ENCODE data around the gene SLC12A3.

The SLC12A3 gene

GRCh38 chr16:56916571-56917403, 51.8 kb downstream of the SLC12A3 start:
- H3K4me2 ChIP-seq (ENCODE audit: low read depth, low read length, poor library complexity, severe bottlenecking): peak overlapping the region; percentile 62
- H3K4me3 ChIP-seq (ENCODE audit: insufficient read depth, low read length, poor library complexity, severe bottlenecking): peak overlapping the region; percentile 39
- H3K36me3 ChIP-seq (ENCODE audit: low read length): no peaks in the 10 kb centered on the region
- no peaks in the 10 kb centered on the region for H3K27me3 ChIP-seq (ENCODE audit: low read length)
- no peak for TF ChIP-seq CTCF (IDR thresholded peaks at IDR 0.05; ENCODE audit: insufficient read depth, low read length, poor library complexity, severe bottlenecking)
- H3K9me2 ChIP-seq (replicated peaks; ENCODE audit: insufficient read depth, low read length): no peaks in the 10 kb centered on the region
- no peaks in the 10 kb centered on the region for H3K79me2 ChIP-seq (ENCODE audit: insufficient read depth, low read length)
- peaks cover 21% of the 10 kb centered on the region for H3F3A ChIP-seq (ENCODE audit: insufficient read depth)
- no peak overlapping the region for H2AFZ ChIP-seq (ENCODE audit: low read depth, low read length, severe bottlenecking)
- no peaks in the 10 kb centered on the region for H4K20me1 ChIP-seq (ENCODE audit: low read depth, low read length)
- peak overlapping the region; percentile 80 for H3K27ac ChIP-seq (ENCODE audit: low read depth, low read length)
- H3K9me3 ChIP-seq (ENCODE audit: insufficient read depth, low read length): no peaks in the 10 kb centered on the region
- H3K9ac ChIP-seq (ENCODE audit: low read length): peak overlapping the region; percentile 47

DNA sequence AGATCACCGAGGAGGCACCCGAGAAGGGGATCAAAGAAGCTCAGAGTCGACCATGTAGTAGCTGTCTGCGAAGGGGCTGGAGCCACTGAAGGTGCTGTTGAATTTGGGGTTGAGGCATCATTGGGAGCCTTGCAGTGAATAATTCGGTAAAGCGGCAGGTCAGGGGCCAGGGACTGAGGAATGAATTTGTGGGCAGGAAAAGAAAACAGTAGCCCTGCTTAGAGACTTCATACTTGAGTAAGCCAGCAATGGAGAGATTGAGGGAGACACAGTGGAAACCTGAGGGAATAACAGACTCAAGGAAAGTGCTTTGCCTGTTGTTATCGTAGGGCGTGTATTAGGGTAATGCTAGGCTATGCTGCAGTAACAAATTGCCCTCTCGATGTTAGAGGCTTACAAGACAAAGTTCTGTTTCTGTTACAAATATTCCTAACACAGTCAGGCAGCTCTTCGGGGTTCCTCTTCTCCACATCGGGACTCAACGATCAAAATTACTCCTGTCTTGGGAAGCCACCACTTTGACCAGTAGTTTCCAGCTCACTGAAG, 53.5 kb downstream of the SLC12A3 start:
- Histone ChIP-seq H3K36me3 (ENCODE audit: low read length) (no peaks in the 10 kb centered on the region), H3K27ac (ENCODE audit: low read depth, low read length) (peak overlapping the region; percentile 80; the same call in 1 of the 2 replicates), H3K4me2 (ENCODE audit: low read depth, low read length, poor library complexity, severe bottlenecking) (no peak overlapping the region), H3K27me3 (ENCODE audit: low read length) (no peaks in the 10 kb centered on the region), H3K79me2 (ENCODE audit: insufficient read depth, low read length) (no peaks in the 10 kb centered on the region), H3K9me3 (ENCODE audit: insufficient read depth, low read length) (no peaks in the 10 kb centered on the region), H2AFZ (ENCODE audit: low read depth, low read length, severe bottlenecking) (no peak overlapping the region), H3F3A (ENCODE audit: insufficient read depth) (peaks cover 18% of the 10 kb centered on the region), H3K9ac (ENCODE audit: low read length) (no peak overlapping the region), H3K4me3 (ENCODE audit: insufficient read depth, low read length, poor library complexity, severe bottlenecking) (no peak overlapping the region), H3K9me2 (replicated peaks; ENCODE audit: insufficient read depth, low read length) (no peaks in the 10 kb centered on the region), H4K20me1 (ENCODE audit: low read depth, low read length) (no peaks in the 10 kb centered on the region)
- TF ChIP-seq CTCF (IDR thresholded peaks at IDR 0.05; ENCODE audit: insufficient read depth, low read length, poor library complexity, severe bottlenecking) (no peak), EZH2phosphoT487 (conservative IDR thresholded peaks at IDR 0.05; ENCODE audit: low read length) (no peak)

- Histone ChIP-seq H3K4me3 (ENCODE audit: insufficient read depth, low read length, poor library complexity, severe bottlenecking) (no peak overlapping the region), H3K79me2 (ENCODE audit: insufficient read depth, low read length) (no peaks in the 10 kb centered on the region), H3K9ac (ENCODE audit: low read length) (no peak overlapping the region), H3K27me3 (ENCODE audit: low read length) (no peaks in the 10 kb centered on the region), H3F3A (ENCODE audit: insufficient read depth) (peaks cover 18% of the 10 kb centered on the region), H3K9me3 (ENCODE audit: insufficient read depth, low read length) (no peaks in the 10 kb centered on the region), H3K4me2 (ENCODE audit: low read depth, low read length, poor library complexity, severe bottlenecking) (no peak overlapping the region), H3K36me3 (ENCODE audit: low read length) (no peaks in the 10 kb centered on the region), H3K9me2 (replicated peaks; ENCODE audit: insufficient read depth, low read length) (no peaks in the 10 kb centered on the region), H4K20me1 (ENCODE audit: low read depth, low read length) (no peaks in the 10 kb centered on the region), H2AFZ (ENCODE audit: low read depth, low read length, severe bottlenecking) (no peak overlapping the region), H3K27ac (ENCODE audit: low read depth, low read length) (no peak overlapping the region)
- TF ChIP-seq CTCF (IDR thresholded peaks at IDR 0.05; ENCODE audit: insufficient read depth, low read length, poor library complexity, severe bottlenecking) (no peak), EZH2phosphoT487 (conservative IDR thresholded peaks at IDR 0.05; ENCODE audit: low read length) (no peak)
These were observed 54.2 kb downstream of the SLC12A3 start for GRCh38 chr16:56919099-56919800.

Data from SU-DHL-6 (cell line).